ENCODE measurements around the gene PTPN1.

DNA sequence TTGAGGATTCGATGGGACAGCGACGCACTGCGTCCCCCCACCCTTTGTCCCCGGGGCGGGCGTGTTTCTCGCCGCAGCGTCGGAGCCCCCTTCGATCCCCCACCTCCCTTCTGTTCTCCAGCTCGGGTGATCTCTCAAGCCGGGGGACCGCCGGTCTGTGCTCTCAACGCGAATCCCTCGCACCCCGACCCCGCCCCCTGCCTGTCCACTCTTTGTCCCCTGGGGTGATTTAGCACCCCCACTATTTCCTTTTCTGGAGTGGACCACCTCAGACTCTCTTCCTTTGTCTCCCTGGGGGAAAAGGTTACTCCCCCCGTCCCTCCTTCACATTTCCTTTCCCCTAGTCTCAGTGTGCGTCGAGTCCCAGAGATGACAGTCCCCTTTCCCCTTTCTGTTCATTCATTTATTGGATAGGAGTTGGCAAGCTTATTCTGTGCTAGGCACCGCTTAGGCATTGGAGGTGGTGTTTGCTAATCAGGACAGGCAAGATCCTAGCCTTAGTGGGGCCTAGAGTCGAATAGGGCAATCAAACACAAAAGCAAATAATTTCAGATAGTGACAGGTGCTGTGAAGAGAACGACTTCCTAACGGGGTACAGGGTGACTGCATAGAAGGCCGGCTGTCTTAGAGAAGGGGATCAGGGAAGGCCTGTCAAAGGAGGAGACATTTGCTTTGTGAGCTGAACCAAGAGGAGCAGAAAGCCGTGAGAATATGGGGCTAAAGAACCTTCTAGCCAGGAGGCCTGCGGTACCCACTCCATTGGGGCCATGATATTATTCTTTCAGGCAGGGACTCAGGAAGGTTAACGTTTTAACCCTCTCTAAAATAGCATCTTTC is 741 bp downstream of the PTPN1 start:
- TF ChIP-seq CTCF (IDR thresholded peaks at IDR 0.05) (no peak), POLR2A (IDR thresholded peaks at IDR 0.05) (no peak)

Measured in Peyer's patch (tissue), 4 donors.